Measurements from ENCODE around the gene R3HDM1.

DNA sequence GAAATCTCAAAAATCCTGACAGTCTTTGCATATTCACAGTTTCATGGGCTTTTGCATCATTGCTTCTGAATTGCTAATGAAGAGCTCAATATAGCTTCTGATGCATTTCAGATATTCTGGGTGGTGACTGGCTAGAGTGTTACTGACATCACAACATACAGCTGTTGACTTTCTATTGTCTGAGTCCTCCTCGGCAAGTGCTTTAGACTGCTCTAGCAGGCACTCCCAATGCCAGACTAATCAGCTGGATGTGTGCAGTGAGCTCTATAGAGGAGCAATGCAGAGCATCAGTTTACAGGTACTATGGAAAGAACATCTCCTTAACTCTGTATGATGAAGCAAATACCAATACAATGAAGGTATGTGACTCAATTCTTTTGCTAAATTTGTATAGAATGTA, 54.9 kb downstream of the R3HDM1 start:
- TF ChIP-seq, protein P1, sequence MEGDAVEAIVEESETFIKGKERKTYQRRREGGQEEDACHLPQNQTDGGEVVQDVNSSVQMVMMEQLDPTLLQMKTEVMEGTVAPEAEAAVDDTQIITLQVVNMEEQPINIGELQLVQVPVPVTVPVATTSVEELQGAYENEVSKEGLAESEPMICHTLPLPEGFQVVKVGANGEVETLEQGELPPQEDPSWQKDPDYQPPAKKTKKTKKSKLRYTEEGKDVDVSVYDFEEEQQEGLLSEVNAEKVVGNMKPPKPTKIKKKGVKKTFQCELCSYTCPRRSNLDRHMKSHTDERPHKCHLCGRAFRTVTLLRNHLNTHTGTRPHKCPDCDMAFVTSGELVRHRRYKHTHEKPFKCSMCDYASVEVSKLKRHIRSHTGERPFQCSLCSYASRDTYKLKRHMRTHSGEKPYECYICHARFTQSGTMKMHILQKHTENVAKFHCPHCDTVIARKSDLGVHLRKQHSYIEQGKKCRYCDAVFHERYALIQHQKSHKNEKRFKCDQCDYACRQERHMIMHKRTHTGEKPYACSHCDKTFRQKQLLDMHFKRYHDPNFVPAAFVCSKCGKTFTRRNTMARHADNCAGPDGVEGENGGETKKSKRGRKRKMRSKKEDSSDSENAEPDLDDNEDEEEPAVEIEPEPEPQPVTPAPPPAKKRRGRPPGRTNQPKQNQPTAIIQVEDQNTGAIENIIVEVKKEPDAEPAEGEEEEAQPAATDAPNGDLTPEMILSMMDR (IDR thresholded peaks at IDR 0.05): no peak
- TF ChIP-seq ZFX (IDR thresholded peaks at IDR 0.05; ENCODE audit: borderline replicate concordance): no peak
